Astrocyte (in vitro differentiated cells and primary cell): Measurements from ENCODE around the gene CCDC60.

Experiments
- CTCF ChIP-seq: IDR thresholded peaks from 2 replicates; pipeline ENCODE4 v1.5.1; 2011; ENCODE audit warnings: low read depth, mild to moderate bottlenecking, inconsistent platforms, low read length, moderate library complexity; ENCODE audit not compliant: insufficient read depth
- EZH2 ChIP-seq: IDR thresholded peaks from 2 replicates; pipeline ENCODE4 v1.6.1; 2012; ENCODE audit warnings: mild to moderate bottlenecking, low read length, inconsistent platforms; ENCODE audit not compliant: insufficient read depth

GRCh38 chr12:119501052-119501451 lies 166.5 kb downstream of the CCDC60 start:
- no peak for TF ChIP-seq CTCF
- no peak for TF ChIP-seq EZH2
